ENCODE measurements around the gene NKD2.
"Not testable (repeated sequence)": the region's sequence is repeated elsewhere in the genome, so short reads cannot be mapped to it uniquely, and the experiment has no call there.

The NKD2 gene

DNA sequence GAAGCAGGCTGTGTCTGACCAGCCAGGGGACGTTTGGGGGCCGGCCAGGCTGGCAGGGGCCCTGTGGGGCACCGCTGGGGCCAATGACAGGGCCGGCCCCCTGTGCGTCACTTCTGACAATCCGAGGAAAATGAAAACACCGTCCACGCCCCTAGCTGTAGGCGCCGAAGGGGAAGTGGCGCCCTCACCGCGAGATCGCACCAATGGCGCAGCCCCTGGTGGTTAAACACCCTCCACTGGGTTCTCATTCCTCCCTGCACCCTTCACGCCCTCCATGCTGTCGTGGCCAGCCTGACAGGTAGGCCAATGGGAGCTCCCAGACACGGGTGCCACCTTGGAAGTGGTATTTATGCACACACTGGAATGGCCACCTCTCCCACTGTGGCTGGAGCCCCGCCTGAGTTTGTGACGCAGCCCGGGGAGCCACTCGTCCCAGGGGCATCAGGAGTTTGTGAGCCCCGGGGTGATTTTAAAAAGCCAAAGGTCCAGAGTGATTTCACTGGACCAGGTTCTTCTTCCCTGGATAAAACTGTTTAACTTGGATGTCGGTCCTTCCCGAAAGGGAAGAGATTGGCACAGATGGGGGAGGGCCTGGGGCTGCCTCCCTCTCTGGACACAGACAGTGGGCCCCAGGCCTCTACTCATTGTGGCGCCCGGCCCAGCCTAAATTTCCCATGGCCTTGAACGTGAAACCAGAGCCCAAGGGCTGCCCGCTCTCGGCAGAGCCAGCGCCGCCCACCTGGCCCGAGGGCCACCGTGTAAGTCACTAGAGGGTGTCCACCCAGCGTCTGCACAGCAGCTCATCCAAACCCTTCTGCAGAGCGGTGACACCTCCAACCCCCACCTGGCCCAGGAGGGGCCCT lies 49.7 kb downstream of the NKD2 start:
- DNase-seq (ENCODE audit: low read depth in 2 of 2): no peak

DNA sequence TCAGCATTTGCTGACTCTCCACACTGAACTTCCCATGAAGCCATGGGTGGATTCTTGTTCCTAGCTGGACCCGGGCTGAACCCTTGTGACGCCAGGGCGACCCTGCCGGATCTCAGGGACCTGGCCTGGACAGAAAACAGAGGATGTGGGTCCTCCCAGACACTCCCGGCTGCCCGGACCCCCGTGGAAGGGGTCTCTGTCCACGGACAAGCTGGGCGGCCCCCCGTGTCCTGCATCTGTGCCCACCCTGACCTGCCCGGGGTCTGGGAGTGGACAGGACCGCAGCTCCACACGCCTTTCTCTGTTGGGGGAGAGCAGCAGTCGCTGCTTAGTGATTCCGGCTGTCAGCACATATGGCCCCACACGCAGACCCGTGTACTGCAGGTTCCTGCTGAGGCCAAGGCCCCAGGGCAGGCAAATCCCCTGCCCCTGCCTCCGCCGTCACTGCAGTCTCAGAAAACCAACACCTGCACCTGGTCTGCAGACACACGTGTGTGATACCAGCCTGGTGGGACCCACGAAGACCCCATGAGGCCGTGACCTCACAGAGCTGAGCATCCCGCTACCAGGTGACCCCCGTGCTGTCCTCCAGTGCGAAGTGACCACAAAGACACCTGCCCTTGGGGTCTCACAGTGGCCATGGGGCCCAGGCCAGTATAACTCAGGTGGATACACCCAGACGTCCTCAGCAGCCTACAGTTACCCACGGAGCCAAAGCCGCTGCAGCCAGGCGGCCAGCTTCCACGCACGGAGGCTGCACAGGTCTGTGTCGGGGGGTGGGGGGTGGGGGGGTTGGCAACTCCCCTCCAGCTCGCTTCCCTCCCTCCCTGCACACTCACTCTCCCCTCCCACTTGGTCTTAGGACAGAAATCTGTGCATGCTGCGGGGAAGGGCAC lies 50.6 kb downstream of the NKD2 start:
- no peak for DNase-seq (ENCODE audit: low read depth in 2 of 2)

DNA sequence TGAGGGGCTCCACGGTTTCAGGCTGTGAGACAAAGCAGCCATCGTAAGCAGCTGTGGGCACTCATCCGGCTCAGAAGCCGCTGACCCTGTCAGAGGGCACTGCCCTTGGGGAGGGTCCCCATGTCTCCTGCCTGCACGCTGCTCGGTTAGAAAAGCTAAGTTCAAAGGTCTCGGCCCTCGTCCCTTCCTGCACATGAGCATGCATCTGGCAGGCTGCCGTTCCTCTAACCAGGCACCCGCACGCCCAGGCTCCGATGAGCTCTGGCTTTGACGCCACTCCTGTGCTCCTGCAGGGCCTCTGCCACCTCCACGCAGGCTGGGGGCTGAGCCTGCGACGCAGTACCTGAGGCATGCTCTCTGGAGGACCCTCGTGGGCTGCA lies 51.3 kb downstream of the NKD2 start:
- no peak for DNase-seq (ENCODE audit: low read depth in 2 of 2)

DNA sequence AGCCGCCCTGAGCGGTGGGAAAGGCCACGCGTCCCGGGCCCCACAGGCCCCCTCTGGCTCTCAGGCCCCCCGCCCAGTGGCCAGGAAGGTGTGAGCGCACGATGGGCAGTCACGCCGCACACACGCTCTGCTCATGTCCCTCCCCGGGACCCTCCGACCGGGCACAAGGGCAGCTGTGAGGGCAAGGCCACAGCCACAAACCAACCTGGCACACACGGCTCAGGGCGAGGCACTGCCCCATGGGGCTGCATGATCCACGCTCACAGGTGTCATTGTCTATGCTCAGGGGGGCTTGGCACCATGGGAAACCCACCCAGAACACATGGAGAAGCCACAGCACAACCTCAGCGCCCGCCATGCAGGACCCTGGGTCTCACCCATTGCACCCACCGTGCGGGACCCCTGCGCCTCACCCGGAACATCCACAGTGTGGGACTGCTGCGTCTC lies 52.0 kb downstream of the NKD2 start:
- no peak for DNase-seq (ENCODE audit: low read depth in 2 of 2)

DNA sequence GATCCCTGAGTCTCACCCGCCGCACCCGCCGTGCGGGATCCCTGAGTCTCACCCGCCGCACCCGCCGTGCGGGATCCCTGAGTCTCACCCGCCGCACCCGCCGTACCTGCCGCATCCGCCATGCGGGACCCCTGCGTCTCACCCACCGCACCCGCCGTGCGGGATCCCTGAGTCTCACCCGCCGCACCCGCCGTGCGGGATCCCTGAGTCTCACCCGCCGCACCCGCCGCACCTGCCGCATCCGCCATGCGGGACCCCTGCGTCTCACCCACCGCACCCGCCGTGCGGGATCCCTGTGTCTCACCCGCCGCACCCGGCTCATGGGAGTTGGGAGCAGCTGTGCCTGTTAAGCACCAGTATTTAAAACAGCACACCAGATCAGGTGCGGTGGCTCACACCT lies 52.7 kb downstream of the NKD2 start:
- not testable (repeated sequence) for DNase-seq (ENCODE audit: low read depth in 2 of 2)

DNA sequence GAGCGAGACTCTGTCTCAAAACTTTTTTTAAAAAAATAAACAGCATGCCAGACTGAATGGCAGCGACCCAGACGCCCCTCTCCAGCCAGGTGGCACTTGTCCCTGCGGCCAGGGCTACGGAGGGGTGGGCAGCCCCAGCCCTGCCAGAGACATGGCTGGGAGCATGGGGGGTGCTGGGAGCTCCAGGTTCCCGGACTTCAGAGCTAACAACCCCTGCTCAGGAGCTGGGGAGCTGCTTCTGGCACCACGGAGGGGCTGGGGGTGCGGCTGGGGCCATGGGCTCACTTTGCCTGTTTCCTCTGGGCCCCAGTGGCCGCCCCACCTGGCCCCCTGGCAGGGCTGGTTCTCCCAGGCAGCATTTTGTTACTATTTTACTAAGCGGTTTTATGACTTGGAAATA lies 53.3 kb downstream of the NKD2 start:
- no peak for DNase-seq (ENCODE audit: low read depth in 2 of 2)

DNA sequence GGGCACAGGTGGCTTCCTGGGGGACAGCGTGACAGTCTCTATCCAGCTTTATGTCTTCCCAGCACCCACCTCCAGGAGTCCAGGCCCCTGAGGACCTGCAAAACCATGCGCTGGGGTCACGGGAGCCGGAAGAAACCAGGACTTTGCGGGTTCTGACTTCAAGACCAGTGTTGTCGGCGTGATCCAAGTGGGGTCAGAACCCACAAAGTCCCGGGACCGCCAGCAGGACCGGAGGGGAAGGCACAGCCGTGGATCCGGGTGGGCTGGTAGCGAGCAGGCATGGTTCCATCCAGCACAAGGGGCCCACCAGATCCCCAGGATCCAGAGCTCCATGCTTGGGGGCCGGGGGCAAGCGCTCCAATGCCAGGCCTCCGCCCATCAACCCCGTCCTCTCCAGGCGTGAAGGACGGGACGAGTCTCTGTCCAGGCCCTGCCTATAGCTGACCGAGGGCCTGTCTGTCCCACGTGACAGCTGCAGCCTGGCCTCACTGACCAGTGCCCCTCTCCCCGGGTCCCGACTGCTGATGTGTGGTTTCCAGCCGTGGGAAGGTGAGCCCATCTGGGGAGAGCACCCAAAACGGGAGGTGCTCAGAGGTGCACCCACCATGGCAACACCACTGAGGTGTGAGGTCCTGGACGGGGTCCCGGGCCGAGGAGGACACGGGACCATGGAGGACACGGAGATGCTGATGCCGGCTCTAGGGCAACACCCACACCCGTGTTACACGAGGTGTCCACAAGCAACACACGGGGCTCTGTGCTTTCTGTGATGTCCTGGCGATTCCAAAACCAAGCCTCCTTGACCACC lies 54.4 kb downstream of the NKD2 start:
- no peak for DNase-seq (ENCODE audit: low read depth in 2 of 2)

DNA sequence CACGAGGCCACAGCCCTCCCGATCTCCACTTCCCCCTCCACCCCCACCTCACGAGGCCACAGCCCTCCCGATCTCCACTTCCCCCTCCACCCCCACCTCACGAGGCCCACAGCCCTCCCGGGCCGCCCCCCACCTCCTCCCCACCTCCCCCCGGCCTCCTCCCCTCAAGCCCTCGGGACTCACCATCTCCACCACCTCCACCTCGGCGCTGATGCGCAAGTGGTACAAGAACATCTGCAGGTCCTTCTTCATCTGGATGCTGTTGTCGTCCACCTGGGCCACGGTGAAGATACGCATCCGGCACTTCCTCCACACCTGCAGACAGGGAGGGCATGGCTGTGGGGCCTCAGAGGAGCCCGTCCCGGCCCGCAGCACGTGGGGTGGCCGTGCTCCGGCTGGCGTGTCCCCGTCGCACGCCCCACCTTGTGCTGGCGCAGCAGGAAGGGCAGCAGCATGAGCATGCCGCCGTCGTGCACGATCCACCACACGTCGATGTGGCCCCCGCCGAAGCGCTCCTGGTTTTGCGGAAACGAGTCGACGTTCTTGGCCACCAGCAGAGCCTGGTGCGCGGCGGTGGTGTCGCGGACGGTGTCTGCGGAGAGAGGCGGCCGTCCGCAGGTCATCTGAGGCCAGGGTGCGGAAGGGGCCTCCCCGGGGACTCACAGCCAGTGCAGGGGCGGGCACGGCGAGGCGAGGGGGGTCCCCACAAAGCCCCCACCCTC lies 55.2 kb downstream of the NKD2 start:
- DNase-seq (ENCODE audit: low read depth in 2 of 2): no peak

DNA sequence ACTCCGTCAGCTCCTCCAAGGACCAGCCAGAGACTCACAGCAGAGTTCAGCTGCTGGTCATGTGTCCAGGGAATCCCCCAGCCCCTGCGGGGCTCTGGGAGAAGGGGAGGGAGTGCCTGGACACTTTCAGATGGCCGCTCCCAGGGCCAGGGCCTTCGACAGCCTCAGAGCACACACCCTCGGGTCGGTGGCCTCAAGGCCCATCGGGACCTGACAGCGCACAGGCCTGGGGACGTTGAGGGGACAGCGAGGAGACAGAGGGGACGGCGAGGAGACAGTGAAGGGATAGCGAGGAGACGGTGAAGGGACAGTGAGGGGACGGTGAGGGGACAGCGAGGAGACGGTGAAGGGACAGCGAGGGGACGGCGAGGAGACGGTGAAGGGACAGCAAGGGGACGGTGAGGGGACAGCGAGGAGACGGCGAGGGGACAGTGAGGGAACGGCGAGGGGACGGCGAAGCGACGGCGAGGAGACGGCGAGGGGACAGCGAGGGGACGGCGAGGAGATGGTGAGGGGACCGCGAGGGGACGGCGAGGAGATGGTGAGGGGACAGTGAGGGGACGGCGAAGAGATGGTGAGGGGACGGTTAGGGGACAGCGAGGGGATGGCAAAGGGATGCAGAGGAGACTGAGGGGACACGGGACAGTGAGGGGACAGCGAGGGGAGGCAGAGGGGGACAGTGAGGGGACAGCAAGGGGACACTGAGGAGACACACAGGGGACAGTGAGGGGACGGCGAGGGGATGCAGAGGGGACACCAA lies 56.0 kb downstream of the NKD2 start:
- no peak for DNase-seq (ENCODE audit: low read depth in 2 of 2)

DNA sequence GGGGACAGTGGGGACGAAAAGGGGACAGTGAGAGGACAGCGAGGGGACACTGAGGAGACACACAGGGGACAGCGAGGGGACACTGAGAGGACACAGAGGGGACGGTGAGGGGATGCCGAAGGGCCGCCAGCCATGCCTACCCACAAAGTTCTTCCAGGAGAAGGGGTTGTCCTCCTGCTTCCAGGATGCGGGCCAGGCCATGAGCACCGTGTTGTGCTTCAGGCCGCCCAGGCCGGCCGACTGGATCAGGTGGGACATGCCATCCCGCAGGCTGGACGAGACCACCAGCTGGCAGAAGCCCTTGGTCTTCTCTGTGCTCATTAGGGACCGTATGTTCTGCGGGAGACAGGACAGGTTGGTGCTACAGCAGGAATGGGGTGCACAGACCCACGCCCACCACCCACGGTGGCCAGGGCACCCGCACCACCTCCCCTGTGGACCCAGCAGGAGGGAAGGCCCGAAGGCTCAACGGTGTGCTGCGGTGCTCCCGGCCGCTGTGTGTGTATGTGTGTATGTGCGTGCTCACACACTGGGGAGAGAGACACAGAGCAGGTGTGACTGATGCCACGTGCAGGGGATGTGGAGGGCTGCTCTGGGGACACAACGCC lies 56.6 kb downstream of the NKD2 start:
- DNase-seq (ENCODE audit: low read depth in 2 of 2): no peak

DNA sequence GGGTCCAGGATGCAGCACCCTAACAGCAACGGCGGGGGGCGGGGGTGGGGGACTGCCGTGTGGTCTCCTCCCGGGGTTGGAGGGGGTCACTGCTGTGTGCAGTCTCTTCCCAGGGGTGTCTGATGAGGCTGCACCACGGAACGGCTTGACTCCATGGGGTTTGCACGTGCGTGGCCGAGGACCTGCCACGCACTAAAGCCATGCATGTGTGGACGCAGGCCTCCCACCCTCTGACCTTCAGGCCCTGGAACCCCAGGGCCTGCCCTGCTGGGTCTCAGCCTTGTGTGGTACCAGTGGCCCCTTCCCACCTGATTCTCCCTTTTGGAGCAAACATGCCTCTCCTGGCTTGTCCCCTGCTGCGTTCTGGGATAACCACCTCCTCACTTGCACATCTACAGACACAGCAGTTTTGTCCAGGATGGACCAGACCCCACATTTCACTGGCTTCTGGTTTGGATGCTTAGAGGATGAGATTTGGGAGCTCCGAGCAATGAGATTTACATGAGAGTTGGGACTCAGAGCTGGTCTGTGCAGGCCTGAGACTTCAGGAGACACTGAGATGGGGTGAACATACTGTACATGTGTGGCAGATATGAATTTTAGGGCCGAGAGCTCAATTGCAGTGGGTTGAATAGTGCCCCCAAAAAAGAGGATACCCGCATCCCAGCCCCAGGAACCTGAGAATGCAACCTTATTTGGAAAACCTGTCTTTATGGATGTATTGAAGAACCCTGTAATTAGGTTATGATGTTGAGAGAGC lies 57.5 kb downstream of the NKD2 start:
- DNase-seq (ENCODE audit: low read depth in 2 of 2): no peak

DNA sequence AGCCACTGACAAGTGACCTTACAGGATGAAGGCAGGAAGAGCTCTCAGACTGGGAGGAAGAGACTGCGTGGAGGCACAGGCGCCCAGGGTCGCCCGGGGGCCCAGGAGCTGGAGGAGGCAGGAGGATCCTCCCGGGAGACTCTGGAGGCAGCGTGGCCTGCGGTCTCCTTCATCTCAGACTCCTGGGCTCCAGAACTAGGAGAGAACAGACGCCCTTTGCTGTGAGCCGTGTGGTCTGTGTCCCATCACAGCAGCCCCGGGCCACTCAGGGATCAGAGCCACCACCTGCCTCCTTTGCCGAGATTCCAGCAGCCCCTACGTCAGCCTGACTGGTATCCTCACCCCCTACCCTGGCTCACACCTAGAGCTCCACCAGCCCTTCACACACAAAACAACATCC lies 58.1 kb downstream of the NKD2 start:
- DNase-seq (ENCODE audit: low read depth in 2 of 2): no peak

DNA sequence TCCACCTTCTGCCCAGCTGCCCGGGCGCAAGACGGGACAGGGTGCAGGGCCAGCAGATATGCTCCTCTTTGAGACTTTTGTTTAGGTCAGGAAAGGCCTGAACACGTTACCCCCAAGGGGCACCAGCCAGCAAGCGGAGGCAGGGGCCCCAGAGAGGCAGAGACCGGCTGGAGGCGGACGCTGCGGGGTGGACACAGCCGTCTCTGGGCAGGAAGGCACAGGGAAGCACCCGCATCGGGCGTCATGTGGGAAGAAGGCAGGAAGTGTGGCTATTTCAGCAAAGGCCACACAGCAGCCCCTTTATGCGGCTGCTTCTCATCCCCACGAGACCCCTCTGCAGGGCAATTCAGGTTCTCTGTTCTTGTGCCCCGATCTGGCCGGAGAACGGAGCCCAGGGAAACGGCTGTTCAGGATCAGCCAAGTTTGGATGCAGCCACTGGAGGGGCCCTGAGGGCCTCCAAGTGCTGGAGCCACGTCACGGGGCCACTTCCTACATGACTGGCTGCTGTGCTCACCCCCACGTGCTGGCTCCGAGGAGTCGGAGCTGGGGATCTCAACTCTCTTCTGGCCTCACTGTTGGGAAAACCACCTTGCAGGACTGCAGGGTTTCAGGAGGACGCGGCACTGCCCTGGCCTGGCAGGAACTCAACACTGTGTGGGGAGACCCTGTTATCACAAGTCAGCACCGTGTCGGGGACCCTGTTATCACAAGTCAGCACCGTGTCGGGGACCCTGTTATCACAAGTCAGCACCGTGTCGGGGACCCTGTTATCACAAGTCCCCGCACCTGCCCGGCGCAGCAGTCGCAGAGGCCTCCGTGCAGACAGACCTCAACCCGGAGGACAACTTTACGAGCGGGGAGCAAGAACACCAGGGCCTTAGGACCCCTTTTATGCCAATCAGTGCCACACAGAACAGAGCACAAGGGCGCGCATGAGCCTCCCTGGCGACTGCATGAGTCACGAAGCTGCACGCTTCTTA lies 58.8 kb downstream of the NKD2 start:
- no peak for DNase-seq (ENCODE audit: low read depth in 2 of 2)

DNA sequence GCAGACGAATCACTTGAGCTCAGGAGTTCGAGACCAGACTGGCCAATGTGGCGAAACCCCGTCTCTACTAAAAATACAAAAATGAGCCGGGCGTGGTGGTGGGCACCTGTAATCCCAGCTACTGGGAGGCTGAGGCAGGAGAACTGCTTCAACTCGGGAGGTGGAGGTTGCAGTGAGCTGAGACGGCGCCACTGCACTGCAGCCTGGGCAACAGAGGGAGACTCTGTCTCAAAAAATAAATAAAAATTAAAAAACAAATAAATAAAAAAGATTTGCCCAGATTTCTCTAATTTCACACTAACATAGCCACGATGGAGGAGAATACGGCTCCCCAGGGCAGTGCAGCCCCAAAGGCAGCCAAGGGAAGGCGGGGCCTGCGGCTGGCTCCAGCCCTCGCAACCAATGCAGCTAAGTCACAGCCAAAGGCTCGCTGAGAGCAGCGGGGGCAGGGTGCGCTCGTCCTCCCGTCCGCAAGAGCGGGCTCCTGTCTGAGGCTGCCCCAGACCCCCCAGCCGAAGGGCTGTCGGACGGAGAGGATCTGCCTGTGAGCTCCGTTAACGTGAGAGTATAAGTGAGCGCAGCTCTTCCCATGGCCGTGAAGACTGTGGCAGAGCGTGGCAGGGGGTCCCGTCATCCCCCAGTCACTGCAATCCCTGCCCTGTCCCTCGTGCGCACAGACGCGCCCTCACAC lies 59.7 kb downstream of the NKD2 start:
- no peak for DNase-seq (ENCODE audit: low read depth in 2 of 2)

DNA sequence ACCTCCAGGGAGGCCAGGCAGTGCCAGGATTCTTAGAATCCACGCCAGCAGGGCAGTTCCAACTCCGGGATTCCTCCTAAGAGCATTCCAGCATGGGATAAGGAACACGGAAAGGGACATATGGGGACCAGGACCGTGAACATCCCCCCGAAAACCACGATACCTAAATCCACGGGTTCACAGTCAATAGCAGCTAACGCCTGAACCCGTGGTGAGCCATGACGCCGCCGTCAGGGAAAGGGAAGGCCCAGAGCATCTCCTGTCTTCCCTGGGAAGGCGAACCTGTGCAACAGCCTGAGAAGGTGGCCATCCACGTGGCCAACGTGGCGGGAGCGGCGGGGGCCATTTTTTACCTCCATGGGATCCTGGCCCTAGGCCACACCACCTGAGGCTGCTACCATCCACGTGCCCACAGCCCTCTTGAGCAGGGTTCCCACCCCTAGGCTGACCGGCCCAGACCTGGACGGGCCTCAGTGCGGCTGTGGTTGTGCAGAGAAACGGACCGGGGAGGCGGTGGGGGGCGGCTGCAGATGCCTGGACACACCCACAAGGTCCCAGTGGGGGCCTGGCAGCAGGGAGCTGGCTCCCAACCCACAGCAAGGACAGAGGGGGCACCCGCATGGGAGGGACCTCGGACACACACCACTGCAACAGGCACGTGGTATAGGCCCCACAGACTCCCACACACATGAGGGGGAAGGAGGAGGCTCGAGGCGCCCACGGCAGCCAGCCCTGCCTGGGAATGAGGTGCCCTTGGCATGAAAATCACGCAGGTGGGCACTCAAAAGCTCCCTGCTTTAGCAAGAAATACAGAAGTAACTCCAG lies 60.5 kb downstream of the NKD2 start:
- DNase-seq (ENCODE audit: low read depth in 2 of 2): no peak

DNA sequence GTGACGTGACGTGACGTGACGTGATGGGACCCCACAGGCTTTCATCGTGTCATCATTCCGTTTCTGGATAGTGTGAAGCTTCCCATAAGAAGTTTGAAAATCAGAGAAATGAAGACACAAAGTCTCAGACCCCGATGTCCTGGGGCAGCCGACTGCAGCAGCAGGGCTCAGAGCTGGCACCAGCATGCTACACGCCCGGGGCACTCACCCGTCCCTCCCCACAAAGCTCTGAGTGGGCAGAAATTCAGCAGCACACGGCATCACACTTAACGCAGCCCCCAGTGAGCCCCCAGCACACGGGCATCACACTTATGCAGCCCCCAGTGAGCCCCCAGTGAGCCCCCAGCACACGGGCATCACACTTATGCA lies 61.1 kb downstream of the NKD2 start:
- no peak for DNase-seq (ENCODE audit: low read depth in 2 of 2)
